GM12878 (cell line): ENCODE results near the gene CES4A. TPM values are rescaled to one million over a fixed set of nuclear protein-coding genes. Genes with fewer than 3 reads are reported as not detected.

Source experiments
- ATAC-seq: fragments of 200-7000 bp; cut with Tn5 transposase; 3 replicates; pipeline ENCODE4 v1.9.1; 2020; ENCODE audit warnings: mild to moderate bottlenecking, moderate library complexity
- BruUV-seq: library from RNA; stranded (reverse); fragments of 400-500 nt; replicated peaks from 2 replicates; lab custom pipeline; 2021; lab: Mats Ljungman, UMichigan
- CTCF ChIA-PET: fragments of 300-600 bp; sonication (Branson Sonifier 250); formaldehyde crosslinking; extraction: SDS; loops from one replicate; lab custom pipeline; 2021; ENCODE audit warnings: inconsistent platforms; lab: Yijun Ruan, JAX
- POLR2A ChIA-PET: fragments of 350-600 bp; formaldehyde crosslinking; extraction: SDS; loops from one replicate; lab custom pipeline; 2021; ENCODE audit warnings: inconsistent platforms; lab: Charles Lee
- RAD21 ChIA-PET: fragments of 300-600 bp; sonication (Branson Sonifier 250); formaldehyde crosslinking; loops from one replicate; lab custom pipeline; 2023; ENCODE audit warnings: antibody characterized with exemption; ENCODE audit not compliant: unreplicated experiment; lab: Charles Lee
- SMC1A ChIA-PET: fragments of 300-600 bp; sonication (Branson Sonifier 250); formaldehyde crosslinking; loops from one replicate; lab custom pipeline; 2023; ENCODE audit not compliant: unreplicated experiment, uncharacterized antibody; lab: Charles Lee
- DNase-seq: peaks from one replicate; pipeline ENCODE4 v3.0.0-alpha.2; 2011; ENCODE audit warnings: low read depth, low spot score
- FAIRE-seq: peaks from 3 replicates; lab custom pipeline; 2011; peaks lifted over from hg19 to GRCh38; lab: Jason Lieb, UNC
- H2AFZ ChIP-seq: 2 replicates; pipeline ENCODE4 v1.6.0; 2011; ENCODE audit warnings: low read depth, low read length, control low read depth; ENCODE audit not compliant: control insufficient read depth
- H3K27ac ChIP-seq: 2 replicates; pipeline ENCODE4 v1.5.1; 2011; ENCODE audit warnings: control low read depth; ENCODE audit not compliant: control insufficient read depth, insufficient read depth
- H3K27me3 ChIP-seq, 2 experiments: replicated peaks in 1 of 2; 2 replicates each; pipeline versions ENCODE4 v1.6.0 to v1.6.1; 2011; ENCODE audit warnings: low read length in 1 of 2; ENCODE audit not compliant: control insufficient read depth in 2 of 2, insufficient read depth in 2 of 2
- H3K36me3 ChIP-seq, 2 experiments: 2 replicates each; pipeline ENCODE4 v1.5.1; 2011; ENCODE audit warnings: low read length in 1 of 2; ENCODE audit not compliant: control insufficient read depth in 2 of 2, insufficient read depth in 2 of 2
- H3K4me1 ChIP-seq: 2 replicates; pipeline ENCODE4 v1.6.1; 2011; ENCODE audit warnings: mild to moderate bottlenecking, low read length, moderate library complexity, mixed read lengths; ENCODE audit not compliant: control insufficient read depth, insufficient read depth
- H3K4me2 ChIP-seq: 2 replicates; pipeline ENCODE4 v1.6.0; 2011; ENCODE audit warnings: control low read depth; ENCODE audit not compliant: control insufficient read depth, insufficient read depth
- H3K4me3 ChIP-seq: fragments of 200-600 bp; sonication (generic); 2 replicates; pipeline ENCODE4 v1.5.1; 2016
- H3K79me2 ChIP-seq: 2 replicates; pipeline ENCODE4 v1.6.0; 2011; ENCODE audit warnings: low read length; ENCODE audit not compliant: control insufficient read depth, insufficient read depth
- H3K9ac ChIP-seq: 2 replicates; pipeline ENCODE4 v1.8.0; 2011; ENCODE audit warnings: low read length, control low read depth, mixed read lengths; ENCODE audit not compliant: control insufficient read depth, insufficient read depth
- H3K9me3 ChIP-seq: replicated peaks from 3 replicates; pipeline ENCODE4 v1.5.1; 2011; ENCODE audit warnings: mild to moderate bottlenecking, low read length; ENCODE audit not compliant: control insufficient read depth, insufficient read depth
- H4K20me1 ChIP-seq: 2 replicates; pipeline ENCODE4 v1.6.0; 2011; ENCODE audit not compliant: control insufficient read depth, insufficient read depth
- ESRRA ChIP-seq: IDR thresholded peaks from 2 replicates; pipeline ENCODE4 v1.6.1; 2012; ENCODE audit warnings: mild to moderate bottlenecking, low read length, improper control_type of control experiment
- GABPA ChIP-seq: IDR thresholded peaks from 2 replicates; pipeline ENCODE4 v1.6.1; 2014; ENCODE audit warnings: antibody characterized with exemption, low read depth, mild to moderate bottlenecking, inconsistent platforms
- IKZF2 ChIP-seq, 2 experiments: fragments of 450-650 bp; IDR thresholded peaks; 2 replicates each; pipeline ENCODE4 v1.6.1; 2017; ENCODE audit warnings: mild to moderate bottlenecking in 2 of 2, moderate library complexity in 2 of 2
- IRF4 ChIP-seq: IDR thresholded peaks from 2 replicates; pipeline ENCODE4 v1.6.1; 2011; ENCODE audit warnings: low read depth, low read length
- MLLT1 ChIP-seq: fragments of 450-650 bp; IDR thresholded peaks from 2 replicates; pipeline ENCODE4 v1.6.1; 2016; ENCODE audit warnings: mild to moderate bottlenecking
- NR2F1 ChIP-seq: fragments of 450-650 bp; conservative IDR thresholded peaks from 2 replicates; pipeline ENCODE4 v1.6.1; 2017; ENCODE audit warnings: mild to moderate bottlenecking
- SIN3A ChIP-seq: IDR thresholded peaks from 2 replicates; pipeline ENCODE4 v1.6.1; 2012; ENCODE audit warnings: low read depth, low read length, improper control_type of control experiment
- SMAD1 ChIP-seq: fragments of 450-650 bp; IDR thresholded peaks from 2 replicates; pipeline ENCODE4 v1.6.1; 2018; ENCODE audit warnings: mild to moderate bottlenecking, low read depth; ENCODE audit not compliant: partially characterized antibody
- SUPT20H ChIP-seq: IDR thresholded peaks from 2 replicates; pipeline ENCODE4 v1.6.1; 2011; ENCODE audit warnings: low read depth, mild to moderate bottlenecking, low read length, moderate library complexity, borderline replicate concordance; ENCODE audit not compliant: control insufficient read depth
- ZBTB4 ChIP-seq: fragments of 450-650 bp; formaldehyde crosslinking; IDR thresholded peaks from 2 replicates; pipeline ENCODE4 v1.4.0; 2022; ENCODE audit warnings: mild to moderate bottlenecking, moderate library complexity
- WGBS: methylation state at CpG from one replicate; pipeline ENCODE4 v1.1.6; 2016; ENCODE audit warnings: low lambda C conversion rate; ENCODE audit not compliant: insufficient replicate concordance, insufficient coverage; ENCODE audit errors: missing lambda C conversion rate; 5-methylcytosine and 5-hydroxymethylcytosine counted together
- in situ Hi-C: fragments of 300-500 bp; cut with MboI; formaldehyde crosslinking; loops from 9 replicates; pipeline ENCODE4 v1.14.3; 2018; ENCODE audit warnings: mixed read lengths
- intact Hi-C: fragments of 100-400 bp; cut with micrococcal nuclease; formaldehyde crosslinking; loops from one replicate; pipeline ENCODE4 v1.14.2; 2022; ENCODE audit not compliant: unreplicated experiment
- polyA plus RNA-seq, 11 experiments: library from polyadenylated mRNA; depleted of rRNA in 4 of 11; unstranded in 6 of 11; stranded (reverse) in 5 of 11; fragments of >200 nt; fragmentation: Nextera tagmentation in 4 of 11; fragmentation: Illumina TruSeq in 1 of 11; extraction: Ambion mirVana in 4 of 11; extraction: Trizol in 1 of 11; gene quantifications; 1 replicate in 1 of 11; 2 replicates in 10 of 11; pipeline versions ENCODE4 v1.2.1 to v1.2.3, GENCODE V29; 2011 to 2016; ENCODE audit warnings: inconsistent platforms in 2 of 11, missing spikeins in 2 of 11, low read depth in 1 of 11
- total RNA-seq, 4 experiments: library from RNA; depleted of rRNA in 3 of 4; stranded (reverse); fragments of >200 nt in 3 of 4; fragmentation: Illumina TruSeq in 1 of 4; extraction: Trizol in 1 of 4; gene quantifications; 2 replicates each; pipeline versions ENCODE4 v1.2.1 to v1.2.3, GENCODE V29; 2013 to 2021

The CES4A gene
- total and polyA plus RNA-seq, 10 of the 15 experiments (the other 5 are each of a cell fraction or from before 2014, with no cell fraction given), result 0.05 to 5.0 (median 2.1) TPM

- no peak for ATAC-seq
- 95% methylated on average over 4 of the region's 4 CpGs for WGBS
- peaks cover 13% of the 10 kb centered on the region for H3K79me2 ChIP-seq
- no peaks in the 10 kb centered on the region for H3K36me3 ChIP-seq
- no peak overlapping the region; the same call in 1 of the 2 replicates for H2AFZ ChIP-seq
- H4K20me1 ChIP-seq, result no peaks in the 10 kb centered on the region
- no peak for FAIRE-seq
- intact Hi-C loops, result no loop called here
- RAD21 ChIA-PET, result no interaction called here
- H3K4me1 ChIP-seq, result peaks cover 13% of the 10 kb centered on the region
- H3K9ac ChIP-seq, result no peak overlapping the region
- no peak overlapping the region for H3K4me2 ChIP-seq
- DNase-seq, result no peak
- POLR2A ChIA-PET, result no interaction called here
- no TSS peak for BruUV-seq
- H3K9me3 ChIP-seq, result no peaks in the 10 kb centered on the region
- TF ChIP-seq SIN3A (no peak), ZBTB4 (CRISPR knock-in tag) (no peak), SMAD1 (no peak), ESRRA (no peak), IRF4 (no peak), IKZF2 (IDR thresholded peaks at IDR 0.05) (no peak), SUPT20H (no peak), MLLT1 (no peak), NR2F1 (no peak), GABPA (no peak)
- CTCF ChIA-PET, result interaction anchor here (0.6 to 1.6 kb wide), 2 partner anchors 40 to 76 kb away, joined by 3 read pairs; no protein-coding TSS in a partner anchor
- H3K27me3 ChIP-seq, result no peaks in the 10 kb centered on the region
- no peak overlapping the region for H3K27ac ChIP-seq
- SMC1A ChIA-PET, result interaction anchor here (1.1 to 1.3 kb wide), 2 partner anchors 58 to 136 kb away, joined by 4 read pairs; no protein-coding TSS in a partner anchor
- no peak overlapping the region for H3K4me3 ChIP-seq
- in situ Hi-C loops, result loop anchor here (25.0 kb wide), 1 partner anchor 487 kb away; no protein-coding TSS in a partner anchor
Observed at GRCh38 chr16:67024384-67025209, 36.2 kb downstream of the CES4A start.
